NAMALWA (cell line): ENCODE results near the gene LIPN.
"Not testable (repeated sequence)": the region's sequence is repeated elsewhere in the genome, so short reads cannot be mapped to it uniquely, and the experiment has no call there.

ENCODE experiments used
- DNase-seq: peaks from one replicate; pipeline ENCODE4 v3.0.0-alpha.2; 2015; ENCODE audit warnings: low spot score

Gene LIPN, protein sequence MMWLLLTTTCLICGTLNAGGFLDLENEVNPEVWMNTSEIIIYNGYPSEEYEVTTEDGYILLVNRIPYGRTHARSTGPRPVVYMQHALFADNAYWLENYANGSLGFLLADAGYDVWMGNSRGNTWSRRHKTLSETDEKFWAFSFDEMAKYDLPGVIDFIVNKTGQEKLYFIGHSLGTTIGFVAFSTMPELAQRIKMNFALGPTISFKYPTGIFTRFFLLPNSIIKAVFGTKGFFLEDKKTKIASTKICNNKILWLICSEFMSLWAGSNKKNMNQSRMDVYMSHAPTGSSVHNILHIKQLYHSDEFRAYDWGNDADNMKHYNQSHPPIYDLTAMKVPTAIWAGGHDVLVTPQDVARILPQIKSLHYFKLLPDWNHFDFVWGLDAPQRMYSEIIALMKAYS

GRCh38 chr10:88759366-88760101 is at the start of gene LIPN:
TSS of gene LIPN (plus strand) at chr10:88760020. CDS start at chr10:88761406, 1,386 bp downstream.
- DNase-seq = peak; percentile 14

DNA sequence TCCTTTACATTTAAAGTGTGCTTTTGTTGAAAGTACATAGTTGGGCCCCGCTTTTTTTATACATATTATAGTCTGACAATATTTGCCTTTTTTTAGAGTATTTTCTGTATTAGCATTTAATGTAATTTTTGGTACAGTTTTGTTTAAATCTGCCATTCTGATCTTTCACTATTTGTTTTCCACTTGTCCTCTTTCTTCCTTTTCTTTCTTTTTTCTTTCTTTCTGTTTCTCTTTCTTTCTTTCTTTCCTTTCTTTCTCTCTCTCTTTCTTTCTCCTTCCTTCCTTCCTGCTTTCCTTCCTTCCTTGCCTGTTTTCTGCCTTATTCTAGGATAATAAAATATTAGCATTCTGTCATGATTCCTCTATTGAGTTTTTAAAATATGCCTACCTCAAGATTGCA is 44.3 kb upstream of the LIPN start:
- DNase-seq = no peak

DNA sequence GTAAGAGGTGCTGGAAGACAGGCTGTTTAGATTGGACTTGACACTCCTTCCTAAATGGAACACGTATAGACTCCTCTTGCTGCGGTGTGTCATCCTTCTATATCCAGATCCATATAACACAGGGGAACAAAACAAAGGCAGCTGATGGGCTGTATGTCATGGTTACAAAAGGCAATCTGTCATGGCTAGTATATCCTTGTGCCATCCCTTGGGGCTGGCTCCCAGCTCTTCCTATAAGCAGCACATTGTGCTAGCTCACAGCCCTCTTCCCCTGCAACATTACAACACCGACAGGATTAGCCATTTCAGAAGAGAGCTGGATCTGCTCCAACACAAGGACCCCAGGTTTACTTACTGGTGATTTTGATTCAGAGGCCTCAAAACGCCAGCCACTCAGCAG is 38.4 kb upstream of the LIPN start:
- DNase-seq = no peak

DNA sequence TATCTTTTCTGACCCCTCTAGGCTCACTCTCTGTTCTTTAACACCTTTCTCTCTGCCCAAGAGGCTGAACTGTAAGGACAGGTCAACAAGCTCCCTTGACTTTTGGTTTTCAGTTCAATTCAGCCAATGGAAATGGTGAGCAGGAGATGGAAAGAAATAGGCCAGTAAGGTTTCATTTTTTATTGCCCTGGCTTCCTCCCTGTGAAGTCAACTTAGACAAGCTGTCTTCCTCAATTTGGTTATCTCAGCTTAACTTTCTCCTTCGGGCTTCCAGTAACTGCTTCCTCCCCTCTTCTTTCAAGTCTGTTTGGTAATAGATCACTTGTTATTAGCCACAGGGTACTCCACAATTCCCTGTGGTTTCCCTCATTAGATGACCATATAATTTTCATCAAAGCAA is 34.0 kb upstream of the LIPN start:
- DNase-seq = no peak

GRCh38 chr10:88728107-88728763 is 31.6 kb upstream of the LIPN start:
- peak; percentile 52 for DNase-seq

DNA sequence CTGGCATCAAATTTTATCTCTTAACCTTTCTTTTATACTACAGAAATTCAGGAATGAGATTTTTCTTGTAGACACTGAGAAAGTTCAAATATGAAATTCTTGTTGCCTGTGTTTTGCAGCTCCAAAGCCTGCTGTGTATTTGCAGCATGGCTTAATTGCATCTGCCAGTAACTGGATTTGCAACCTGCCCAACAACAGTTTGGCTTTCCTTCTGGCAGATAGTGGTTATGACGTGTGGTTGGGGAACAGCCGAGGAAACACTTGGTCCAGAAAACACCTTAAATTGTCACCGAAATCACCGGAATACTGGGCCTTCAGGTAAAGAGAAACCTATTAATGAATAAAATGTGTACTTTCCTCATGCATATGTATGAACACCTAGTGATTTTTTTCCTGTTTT is 29.0 kb upstream of the LIPN start:
- no peak for DNase-seq

DNA sequence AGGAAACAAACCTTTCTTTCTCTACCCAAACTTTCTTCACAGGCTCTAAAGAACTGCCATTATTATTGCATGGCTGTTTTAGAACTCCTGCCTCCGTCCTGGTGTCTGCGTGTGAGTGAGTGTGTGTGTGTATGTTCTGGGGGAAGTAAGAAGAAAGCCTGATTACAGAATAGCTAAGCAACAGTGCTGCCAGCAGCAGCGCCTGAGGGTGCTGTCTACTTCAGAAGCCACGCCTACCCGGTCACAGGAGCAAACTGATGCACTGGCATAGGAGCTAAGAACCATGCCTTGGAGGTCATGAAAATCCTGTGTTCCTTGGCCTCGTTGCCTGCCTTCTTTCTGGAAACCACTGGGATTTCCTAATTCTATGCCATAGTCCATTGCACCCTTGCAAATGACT is 28.5 kb upstream of the LIPN start:
- DNase-seq = peak; percentile 10

- DNase-seq = peak; percentile 18
Observed at GRCh38 chr10:88733215-88733614, 26.6 kb upstream of the LIPN start.

GRCh38 chr10:88735661-88736060 is 24.2 kb upstream of the LIPN start:
- DNase-seq = no peak

DNA sequence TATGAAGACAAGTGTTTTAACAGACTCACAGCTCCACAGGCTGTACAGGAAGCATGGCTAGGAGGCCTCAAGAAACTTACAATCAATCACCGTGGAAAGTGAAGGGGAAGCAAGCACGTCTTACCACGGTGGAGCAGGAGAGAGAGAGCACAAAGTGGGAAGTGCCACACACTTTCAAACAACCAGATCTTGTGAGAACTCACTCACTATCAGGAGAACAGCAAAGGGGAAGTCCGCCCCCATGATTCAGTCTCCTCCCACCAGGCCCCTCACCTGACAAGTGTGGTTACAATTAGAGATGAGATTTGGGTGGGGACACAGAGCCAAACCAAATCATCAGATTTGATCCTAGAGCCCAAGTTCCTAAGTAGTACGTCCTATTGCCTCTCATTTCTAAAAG is 17.9 kb upstream of the LIPN start:
- DNase-seq = not testable (repeated sequence)

- no peak for DNase-seq
Observed at GRCh38 chr10:88742448-88742847, 17.4 kb upstream of the LIPN start.

- DNase-seq = no peak
Observed at GRCh38 chr10:88744002-88744401, 15.8 kb upstream of the LIPN start.

DNA sequence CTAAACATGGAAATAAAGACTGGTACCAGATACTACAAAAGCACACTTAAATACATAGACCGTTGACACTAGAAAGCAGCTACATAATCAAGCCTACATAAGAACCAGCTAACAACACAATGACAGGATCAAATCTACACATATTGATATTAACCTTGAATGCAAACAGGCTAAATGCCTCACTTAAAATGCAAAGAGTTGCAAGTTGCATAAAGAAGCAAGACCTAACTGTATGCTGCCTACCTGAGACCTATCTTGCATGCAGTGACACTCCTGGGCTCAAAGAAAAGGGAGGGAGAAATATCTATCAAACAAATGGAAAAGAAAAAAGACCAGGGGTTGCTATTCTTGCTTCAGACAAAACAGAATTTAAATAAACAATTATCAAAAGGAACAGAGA is 14.2 kb upstream of the LIPN start:
- DNase-seq = no peak

- no peak for DNase-seq
Observed at GRCh38 chr10:88754287-88754686, 5.5 kb upstream of the LIPN start.

DNA sequence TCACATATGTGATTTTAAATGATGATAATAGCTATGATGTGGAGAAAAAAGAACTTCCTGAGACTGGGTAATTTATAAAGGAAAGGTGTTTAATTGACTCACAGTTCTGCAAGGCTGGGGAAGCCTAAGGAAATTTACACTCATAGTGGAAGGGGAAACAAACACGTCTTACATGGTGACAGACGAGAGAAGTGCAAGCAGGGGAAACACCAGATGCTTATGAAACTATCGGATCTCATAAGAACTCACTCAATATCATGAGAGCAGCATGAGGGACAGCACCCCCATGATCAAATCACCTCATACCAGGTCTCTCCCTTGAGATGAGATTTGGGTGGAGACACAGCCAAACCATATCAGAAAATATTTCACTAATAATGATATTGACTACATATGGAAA is 4.1 kb upstream of the LIPN start:
- no peak for DNase-seq

DNA sequence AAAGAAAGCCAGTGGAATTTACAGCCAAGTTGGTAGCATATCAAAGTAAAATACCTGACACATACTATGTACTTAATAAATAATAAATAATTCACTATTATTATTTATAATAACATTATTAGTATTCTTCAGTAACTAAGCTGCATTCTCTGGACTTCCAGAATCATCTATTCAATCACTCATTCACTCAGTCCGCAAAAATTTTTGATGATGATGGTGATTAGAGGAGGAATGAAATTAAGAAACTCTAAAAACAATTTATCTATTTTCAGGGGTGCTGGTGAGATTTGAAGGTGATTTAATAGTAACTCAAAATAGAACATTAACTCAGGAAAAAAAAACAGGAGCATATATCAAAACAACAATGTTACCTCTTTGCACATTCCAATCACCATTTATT is 3.2 kb upstream of the LIPN start:
- DNase-seq = no peak

DNA sequence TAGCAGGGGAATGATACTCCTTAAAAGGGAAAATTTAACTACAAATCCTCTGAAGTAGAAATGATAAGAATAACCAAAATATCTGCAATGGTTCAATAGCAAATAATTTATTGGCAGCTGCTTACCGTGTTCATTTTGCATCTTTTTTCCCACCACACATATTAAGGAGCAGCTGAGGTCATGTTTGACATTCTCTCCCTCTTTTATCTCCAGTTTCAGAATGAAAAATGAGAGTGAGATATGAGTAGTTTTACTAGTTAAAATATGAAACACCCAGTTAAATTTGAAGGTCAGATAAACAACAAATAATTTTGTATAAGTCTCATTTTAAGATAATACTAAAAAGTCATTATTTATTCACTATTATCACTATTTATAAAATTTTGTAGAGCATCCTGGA is 3.1 kb downstream of the LIPN start:
- no peak for DNase-seq

- DNase-seq = no peak
Observed at GRCh38 chr10:88763441-88763840, 3.6 kb downstream of the LIPN start.

- DNase-seq = no peak
Observed at GRCh38 chr10:88764110-88764509, 4.3 kb downstream of the LIPN start.

DNA sequence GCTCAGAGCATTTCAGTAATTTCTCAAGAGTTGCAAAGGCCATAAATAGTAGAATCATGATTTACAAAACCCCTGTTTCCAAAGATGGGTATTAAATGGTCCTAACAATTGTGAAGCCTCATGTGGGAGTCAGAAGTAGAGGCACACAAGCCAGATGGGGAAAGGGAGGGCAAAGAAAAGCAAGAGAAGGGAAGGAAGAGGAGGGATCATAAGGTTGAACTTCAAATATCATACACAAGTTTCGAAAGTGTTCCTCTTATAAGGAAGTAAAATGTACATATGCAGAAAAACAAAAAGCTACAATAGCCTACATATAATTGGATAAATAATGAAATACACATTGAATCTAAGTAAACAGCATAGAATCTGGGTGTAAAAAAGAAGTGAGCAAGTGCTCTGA is 6.0 kb downstream of the LIPN start:
- no peak for DNase-seq

GRCh38 chr10:88769384-88769783 is 9.6 kb downstream of the LIPN start:
- no peak for DNase-seq

GRCh38 chr10:88781206-88781605 is 21.4 kb downstream of the LIPN start:
- DNase-seq = no peak

DNA sequence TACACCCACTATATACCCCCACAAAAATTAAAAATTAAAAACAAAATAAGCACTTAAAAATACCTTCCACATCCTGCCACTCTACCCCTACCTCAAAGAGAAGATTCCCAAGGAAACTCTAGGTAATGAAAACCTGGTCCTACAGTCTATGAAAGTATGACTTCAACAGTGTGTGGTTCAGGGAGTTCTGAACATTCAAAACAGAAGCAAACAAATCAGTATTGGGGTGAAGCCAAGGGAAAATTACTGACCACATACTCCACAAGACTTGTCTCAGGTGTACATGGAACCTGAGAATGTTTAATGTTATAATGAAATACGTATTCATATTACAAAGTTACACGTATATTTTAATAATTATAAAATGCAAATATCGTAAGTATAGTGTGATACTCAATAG is 22.4 kb downstream of the LIPN start:
- DNase-seq = no peak
